ENCODE measurements around the gene CCDC57.

Gene CCDC57

GRCh38 chr17:82105882-82106687 lies 106.6 kb downstream of the CCDC57 start:
- peak; percentile 21 to 39 (median 28) for TF ChIP-seq CTCF (IDR thresholded peaks at IDR 0.05; ENCODE audit: unreplicated experiment in 3 of 3)
- H3K9me3 Mint-ChIP-seq: no peaks in the 10 kb centered on the region
- peaks cover 28% of the 10 kb centered on the region for H3K4me1 Mint-ChIP-seq
- H3K27ac Mint-ChIP-seq: peak overlapping the region; percentile 63 to 82 (median 68)
- no peaks in the 10 kb centered on the region for H3K36me3 Mint-ChIP-seq (ENCODE audit: low read depth)
- no peaks in the 10 kb centered on the region for H3K27me3 Mint-ChIP-seq (ENCODE audit: low read depth)
- no peak overlapping the region for H3K4me3 Mint-ChIP-seq

- Mint-ChIP-seq H3K4me1 (peaks cover 28% of the 10 kb centered on the region), H3K4me3 (no peak overlapping the region), H3K27ac (peak overlapping the region in 2 of 3 experiments; percentile 43 to 65), H3K27me3 (ENCODE audit: low read depth) (no peaks in the 10 kb centered on the region), H3K36me3 (ENCODE audit: low read depth) (no peaks in the 10 kb centered on the region), H3K9me3 (no peaks in the 10 kb centered on the region)
- no peak for TF ChIP-seq CTCF (IDR thresholded peaks at IDR 0.05; ENCODE audit: unreplicated experiment in 3 of 3)
Measured at GRCh38 chr17:82105417-82105881, 107.2 kb downstream of the CCDC57 start.

- H3K9me3 Mint-ChIP-seq: no peaks in the 10 kb centered on the region
- peaks cover 28% of the 10 kb centered on the region for H3K4me1 Mint-ChIP-seq
- no peaks in the 10 kb centered on the region for H3K36me3 Mint-ChIP-seq (ENCODE audit: low read depth)
- H3K27me3 Mint-ChIP-seq (ENCODE audit: low read depth): no peaks in the 10 kb centered on the region
- TF ChIP-seq CTCF (IDR thresholded peaks at IDR 0.05; ENCODE audit: unreplicated experiment in 3 of 3): no peak
- peak overlapping the region in 2 of 3 experiments; percentile 43 to 65 for H3K27ac Mint-ChIP-seq
- no peak overlapping the region for H3K4me3 Mint-ChIP-seq
Measured at GRCh38 chr17:82104797-82105416, 107.7 kb downstream of the CCDC57 start.

- H3K4me3 Mint-ChIP-seq: peak overlapping the region in 2 of 3 experiments; percentile 51 to 72
- no peaks in the 10 kb centered on the region for H3K36me3 Mint-ChIP-seq (ENCODE audit: low read depth)
- no peak for TF ChIP-seq CTCF (IDR thresholded peaks at IDR 0.05; ENCODE audit: unreplicated experiment in 3 of 3)
- no peaks in the 10 kb centered on the region for H3K9me3 Mint-ChIP-seq
- H3K27ac Mint-ChIP-seq: peak overlapping the region; percentile 87 to 97 (median 90)
- no peaks in the 10 kb centered on the region for H3K27me3 Mint-ChIP-seq (ENCODE audit: low read depth)
- H3K4me1 Mint-ChIP-seq: peaks cover 24% of the 10 kb centered on the region
Measured at GRCh38 chr17:82103553-82104451, 108.8 kb downstream of the CCDC57 start.

GRCh38 chr17:82101767-82102679 lies 110.6 kb downstream of the CCDC57 start:
- Mint-ChIP-seq H3K36me3 (ENCODE audit: low read depth) (no peaks in the 10 kb centered on the region), H3K27ac (peak overlapping the region; percentile 59 to 79 (median 66)), H3K27me3 (ENCODE audit: low read depth) (no peaks in the 10 kb centered on the region), H3K9me3 (no peaks in the 10 kb centered on the region), H3K4me3 (peak overlapping the region in 2 of 3 experiments; percentile 61), H3K4me1 (peaks cover 15% of the 10 kb centered on the region)
- TF ChIP-seq CTCF (IDR thresholded peaks at IDR 0.05; ENCODE audit: unreplicated experiment in 3 of 3): no peak

All from nephron (organoid).